Vagina (tissue), 2 donors: ENCODE results near the gene TRAPPC5.

ENCODE experiments used
- POLR2A ChIP-seq, 2 donors: fragments of 450-650 bp; IDR thresholded peaks; one replicate each; pipeline ENCODE4 v1.6.1; 2017; ENCODE audit warnings: antibody characterized with exemption in 2 of 2, mild to moderate bottlenecking in 2 of 2, moderate library complexity in 2 of 2
- POLR2AphosphoS5 ChIP-seq, 2 donors: sonication (generic); formaldehyde crosslinking; IDR thresholded peaks; one replicate each; pipeline ENCODE4 v1.9.0; 2017; ENCODE audit warnings: antibody characterized with exemption in 2 of 2, mild to moderate bottlenecking in 2 of 2, low read depth in 1 of 2; ENCODE audit not compliant: insufficient read depth in 1 of 2
- TF ChIP-seq, protein P1 (sequence below), 3 experiments: fragments of 450-650 bp in 2 of 3; fragments of 200-600 bp in 1 of 3; sonication (generic) in 1 of 3; IDR thresholded peaks; one replicate each; pipeline ENCODE4 v1.5.1; 2017 to 2019; ENCODE audit warnings: antibody characterized with exemption in 3 of 3, mild to moderate bottlenecking in 2 of 3, moderate library complexity in 2 of 3

GRCh38 chr19:7730286-7731217, 49.9 kb downstream of the TRAPPC5 start:
- no peak for TF ChIP-seq POLR2AphosphoS5 (IDR thresholded peaks at IDR 0.05; ENCODE audit: insufficient read depth in 1 of 2, low read depth in 1 of 2)
- TF ChIP-seq, protein P1, sequence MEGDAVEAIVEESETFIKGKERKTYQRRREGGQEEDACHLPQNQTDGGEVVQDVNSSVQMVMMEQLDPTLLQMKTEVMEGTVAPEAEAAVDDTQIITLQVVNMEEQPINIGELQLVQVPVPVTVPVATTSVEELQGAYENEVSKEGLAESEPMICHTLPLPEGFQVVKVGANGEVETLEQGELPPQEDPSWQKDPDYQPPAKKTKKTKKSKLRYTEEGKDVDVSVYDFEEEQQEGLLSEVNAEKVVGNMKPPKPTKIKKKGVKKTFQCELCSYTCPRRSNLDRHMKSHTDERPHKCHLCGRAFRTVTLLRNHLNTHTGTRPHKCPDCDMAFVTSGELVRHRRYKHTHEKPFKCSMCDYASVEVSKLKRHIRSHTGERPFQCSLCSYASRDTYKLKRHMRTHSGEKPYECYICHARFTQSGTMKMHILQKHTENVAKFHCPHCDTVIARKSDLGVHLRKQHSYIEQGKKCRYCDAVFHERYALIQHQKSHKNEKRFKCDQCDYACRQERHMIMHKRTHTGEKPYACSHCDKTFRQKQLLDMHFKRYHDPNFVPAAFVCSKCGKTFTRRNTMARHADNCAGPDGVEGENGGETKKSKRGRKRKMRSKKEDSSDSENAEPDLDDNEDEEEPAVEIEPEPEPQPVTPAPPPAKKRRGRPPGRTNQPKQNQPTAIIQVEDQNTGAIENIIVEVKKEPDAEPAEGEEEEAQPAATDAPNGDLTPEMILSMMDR (IDR thresholded peaks at IDR 0.05), result no peak
- no peak for TF ChIP-seq POLR2A (IDR thresholded peaks at IDR 0.05)
